ENCODE measurements around the gene MMP24. TPM values are rescaled to one million over a fixed set of nuclear protein-coding genes. Genes with fewer than 3 reads are reported as not detected.

The MMP24 gene
- total and polyA plus RNA-seq, 2 of the 13 experiments (the other 11 are each of a cell fraction or from before 2014, with no cell fraction given): 0.29 to 0.35 TPM

GRCh38 chr20:35226884-35227681 is 593 bp downstream of the MMP24 start (continued):
- TF ChIP-seq AHDC1 (CRISPR knock-in tag; IDR thresholded peaks at IDR 0.05; ENCODE audit: borderline replicate concordance) (0 out of 2 replicates have a peak, but pooled peaks have one; percentile 30), TFAP4 (IDR thresholded peaks at IDR 0.05; ENCODE audit: borderline replicate concordance, low read depth) (no peak), TRIM24 (CRISPR knock-in tag; IDR thresholded peaks at IDR 0.05) (no peak), MYNN (CRISPR knock-in tag; IDR thresholded peaks at IDR 0.05; ENCODE audit: low read depth) (no peak), IKZF1 (IDR thresholded peaks at IDR 0.05) (no peak), ARNT2 (CRISPR knock-in tag; IDR thresholded peaks at IDR 0.05; ENCODE audit: low read depth) (peak; percentile 98), HMG20A (CRISPR knock-in tag; IDR thresholded peaks at IDR 0.05; ENCODE audit: borderline replicate concordance) (no peak), IRF1 (CRISPR knock-in tag; IDR thresholded peaks at IDR 0.05; ENCODE audit: low read depth) (peak; percentile 86; the same call in 1 of the 2 replicates), ZBTB20 (CRISPR knock-in tag; IDR thresholded peaks at IDR 0.05; ENCODE audit: borderline replicate concordance, low read depth) (peak; percentile 91; the same call in 1 of the 2 replicates), KDM2A (CRISPR knock-in tag; IDR thresholded peaks at IDR 0.05; ENCODE audit: borderline replicate concordance, low read depth) (peak; percentile 85), ZNF513 (CRISPR knock-in tag; conservative IDR thresholded peaks at IDR 0.05) (no peak), NFYB (CRISPR knock-in tag; IDR thresholded peaks at IDR 0.05) (no peak), ZMYM4 (CRISPR knock-in tag; IDR thresholded peaks at IDR 0.05) (peak; percentile 82), ZNF616 (CRISPR knock-in tag; IDR thresholded peaks at IDR 0.05; ENCODE audit: low read depth) (peak; percentile 96; the same call in 1 of the 2 replicates), CREBL2 (CRISPR knock-in tag; IDR thresholded peaks at IDR 0.05; ENCODE audit: borderline replicate concordance) (peak; percentile 62; the same call in 1 of the 2 replicates), ZNF136 (CRISPR knock-in tag; IDR thresholded peaks at IDR 0.05; ENCODE audit: low read depth) (no peak), RNF2 (conservative IDR thresholded peaks at IDR 0.05; ENCODE audit: low read depth) (peak; percentile 82; the same call in 1 of the 2 replicates), ZFP36L2 (CRISPR knock-in tag; IDR thresholded peaks at IDR 0.05) (peak; percentile 94), NR2C2 (CRISPR knock-in tag; IDR thresholded peaks at IDR 0.05; ENCODE audit: borderline replicate concordance) (peak; percentile 27; the same call in 1 of the 2 replicates)

All from HepG2 (cell line).